Type B pancreatic cell (in vitro differentiated cells): Measurements from ENCODE around the gene SDR39U1. TPM values are rescaled to one million over a fixed set of nuclear protein-coding genes. Genes with fewer than 3 reads are reported as not detected.

Source experiments
- DNase-seq: peaks from one replicate; pipeline ENCODE4 v3.0.0; 2021; ENCODE audit warnings: mixed read lengths; ENCODE audit not compliant: unreplicated experiment; ENCODE audit errors: extremely low spot score
- H3K27ac Mint-ChIP-seq: 2 replicates; pipeline ENCODE4 v1.8.0; 2021; ENCODE audit warnings: mild to moderate bottlenecking, mixed read lengths
- H3K27me3 Mint-ChIP-seq: 2 replicates; pipeline ENCODE4 v1.8.0; 2021; ENCODE audit warnings: mixed read lengths
- H3K36me3 Mint-ChIP-seq: 2 replicates; pipeline ENCODE4 v1.8.0; 2021; ENCODE audit warnings: mixed read lengths
- H3K4me1 Mint-ChIP-seq: one replicate; pipeline ENCODE4 v1.8.0; 2021; ENCODE audit warnings: mixed read lengths; ENCODE audit not compliant: unreplicated experiment
- H3K4me3 Mint-ChIP-seq: 2 replicates; pipeline ENCODE4 v1.8.0; 2021; ENCODE audit warnings: mild to moderate bottlenecking, mixed read lengths
- H3K9me3 Mint-ChIP-seq: 2 replicates; pipeline ENCODE4 v1.8.0; 2021; ENCODE audit warnings: mixed read lengths
- total RNA-seq: library from RNA; stranded (reverse); gene quantifications from 2 replicates; pipeline ENCODE4 v1.2.1, GENCODE V29; 2021; ENCODE audit warnings: low replicate concordance
- TF ChIP-seq, protein P1 (sequence below): fragments of 200-600 bp; sonication (generic); conservative IDR thresholded peaks from 2 replicates; pipeline ENCODE4 v1.5.0; 2021; ENCODE audit warnings: antibody characterized with exemption, mild to moderate bottlenecking

SDR39U1 gene
- total RNA-seq, 1 donor from 2014 or later = 62.1 TPM

DNA sequence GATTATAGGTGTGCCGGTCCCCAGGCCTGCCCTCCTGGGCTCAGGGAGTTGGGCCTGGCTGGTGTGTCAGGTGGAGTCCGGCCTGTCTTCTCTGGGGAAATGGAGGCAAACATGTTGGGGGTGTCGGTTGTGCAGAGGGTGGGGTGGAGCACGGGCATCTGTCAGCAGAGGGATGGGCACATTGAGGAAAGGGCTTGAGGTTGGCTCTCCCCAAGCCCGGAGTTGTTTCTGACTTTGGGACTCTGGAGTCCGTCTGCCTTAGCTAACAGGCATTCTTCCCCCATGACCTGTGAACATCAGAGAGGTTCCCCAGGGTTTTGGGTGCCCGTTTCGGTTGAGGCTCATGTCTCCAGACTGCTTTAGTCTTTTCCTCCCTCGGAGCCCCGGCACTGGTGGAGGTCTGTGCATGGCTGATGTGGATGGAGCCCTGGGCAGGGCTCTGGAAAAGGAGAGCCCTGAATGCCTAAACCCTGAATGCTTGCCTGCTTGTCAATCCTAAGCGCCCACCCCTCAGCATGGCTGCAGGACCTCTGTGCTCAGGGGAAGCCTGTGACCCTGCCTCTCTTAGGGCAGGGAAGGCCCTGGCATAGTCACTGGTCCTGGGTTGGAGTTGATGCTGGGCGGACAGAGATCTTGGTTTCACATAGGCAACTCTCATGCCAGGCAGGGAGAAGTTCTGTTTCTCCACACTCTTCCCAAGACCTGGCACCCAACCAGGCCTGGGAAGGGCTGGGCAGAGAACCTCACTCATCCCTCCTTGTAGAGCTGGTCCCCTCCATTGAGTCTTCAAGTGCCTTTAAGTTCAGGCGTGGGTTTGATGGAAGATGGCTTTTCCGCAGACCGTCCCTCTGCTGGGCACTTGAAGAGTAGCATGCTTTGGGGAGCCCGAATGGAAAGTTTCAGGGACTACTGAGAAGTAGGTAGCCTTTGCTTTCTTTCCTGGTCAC is 30.9 kb downstream of the SDR39U1 start:
- H3K36me3 Mint-ChIP-seq = peaks cover 12% of the 10 kb centered on the region
- no peaks in the 10 kb centered on the region for H3K27me3 Mint-ChIP-seq
- H3K4me1 Mint-ChIP-seq = no peaks in the 10 kb centered on the region
- H3K27ac Mint-ChIP-seq = no peak overlapping the region
- TF ChIP-seq, protein P1, sequence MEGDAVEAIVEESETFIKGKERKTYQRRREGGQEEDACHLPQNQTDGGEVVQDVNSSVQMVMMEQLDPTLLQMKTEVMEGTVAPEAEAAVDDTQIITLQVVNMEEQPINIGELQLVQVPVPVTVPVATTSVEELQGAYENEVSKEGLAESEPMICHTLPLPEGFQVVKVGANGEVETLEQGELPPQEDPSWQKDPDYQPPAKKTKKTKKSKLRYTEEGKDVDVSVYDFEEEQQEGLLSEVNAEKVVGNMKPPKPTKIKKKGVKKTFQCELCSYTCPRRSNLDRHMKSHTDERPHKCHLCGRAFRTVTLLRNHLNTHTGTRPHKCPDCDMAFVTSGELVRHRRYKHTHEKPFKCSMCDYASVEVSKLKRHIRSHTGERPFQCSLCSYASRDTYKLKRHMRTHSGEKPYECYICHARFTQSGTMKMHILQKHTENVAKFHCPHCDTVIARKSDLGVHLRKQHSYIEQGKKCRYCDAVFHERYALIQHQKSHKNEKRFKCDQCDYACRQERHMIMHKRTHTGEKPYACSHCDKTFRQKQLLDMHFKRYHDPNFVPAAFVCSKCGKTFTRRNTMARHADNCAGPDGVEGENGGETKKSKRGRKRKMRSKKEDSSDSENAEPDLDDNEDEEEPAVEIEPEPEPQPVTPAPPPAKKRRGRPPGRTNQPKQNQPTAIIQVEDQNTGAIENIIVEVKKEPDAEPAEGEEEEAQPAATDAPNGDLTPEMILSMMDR = peak; percentile 81
- H3K9me3 Mint-ChIP-seq = no peaks in the 10 kb centered on the region
- DNase-seq = peak; percentile 67
- H3K4me3 Mint-ChIP-seq = no peak overlapping the region

DNA sequence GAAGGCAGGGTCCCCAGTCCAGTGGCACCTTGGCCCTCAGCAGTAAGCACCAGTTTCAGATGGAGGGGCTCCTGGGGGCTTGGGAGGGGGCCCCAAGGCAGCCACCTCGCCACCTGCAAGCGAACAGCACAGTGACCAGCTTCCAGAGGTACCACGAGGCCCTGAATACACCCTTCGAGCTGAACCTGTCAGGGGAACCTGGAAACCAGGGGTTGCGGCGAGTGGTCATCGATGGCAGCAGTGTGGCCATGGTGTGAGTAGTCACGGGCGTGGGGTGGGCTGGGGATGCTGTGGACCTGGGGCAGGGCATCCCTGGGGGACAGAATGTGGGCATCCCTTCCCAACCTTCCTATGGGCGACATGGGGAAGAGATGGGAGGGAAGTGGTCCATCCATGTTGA is 32.6 kb downstream of the SDR39U1 start:
- Mint-ChIP-seq H3K27ac (no peak overlapping the region), H3K36me3 (peaks cover 12% of the 10 kb centered on the region), H3K4me3 (no peak overlapping the region), H3K9me3 (no peaks in the 10 kb centered on the region), H3K4me1 (peaks cover 1% of the 10 kb centered on the region), H3K27me3 (no peaks in the 10 kb centered on the region)
- TF ChIP-seq, protein P1 = no peak
- no peak for DNase-seq

DNA sequence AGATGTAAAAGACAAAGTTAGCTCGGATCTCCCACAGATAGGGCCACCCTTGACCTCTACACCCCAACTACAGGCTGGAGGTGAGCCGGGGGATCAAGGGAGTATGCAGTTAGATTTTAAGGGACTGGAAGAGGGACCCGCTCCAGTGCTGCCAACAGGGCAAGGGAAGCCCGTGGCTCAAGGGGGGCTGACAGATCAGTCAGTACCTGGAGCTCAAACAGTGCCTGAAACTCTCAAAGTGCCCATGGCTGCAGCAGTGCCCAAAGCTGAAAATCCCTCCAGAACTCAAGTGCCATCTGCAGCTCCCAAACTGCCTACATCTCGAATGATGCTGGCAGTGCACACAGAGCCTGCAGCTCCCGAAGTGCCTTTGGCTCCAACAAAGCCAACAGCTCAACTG is 33.4 kb downstream of the SDR39U1 start:
- no peak for DNase-seq
- peaks cover 9% of the 10 kb centered on the region for H3K4me1 Mint-ChIP-seq
- H3K27ac Mint-ChIP-seq = no peak overlapping the region
- no peaks in the 10 kb centered on the region for H3K9me3 Mint-ChIP-seq
- no peaks in the 10 kb centered on the region for H3K27me3 Mint-ChIP-seq
- TF ChIP-seq, protein P1 = no peak
- H3K36me3 Mint-ChIP-seq = peaks cover 12% of the 10 kb centered on the region
- H3K4me3 Mint-ChIP-seq = no peak overlapping the region

DNA sequence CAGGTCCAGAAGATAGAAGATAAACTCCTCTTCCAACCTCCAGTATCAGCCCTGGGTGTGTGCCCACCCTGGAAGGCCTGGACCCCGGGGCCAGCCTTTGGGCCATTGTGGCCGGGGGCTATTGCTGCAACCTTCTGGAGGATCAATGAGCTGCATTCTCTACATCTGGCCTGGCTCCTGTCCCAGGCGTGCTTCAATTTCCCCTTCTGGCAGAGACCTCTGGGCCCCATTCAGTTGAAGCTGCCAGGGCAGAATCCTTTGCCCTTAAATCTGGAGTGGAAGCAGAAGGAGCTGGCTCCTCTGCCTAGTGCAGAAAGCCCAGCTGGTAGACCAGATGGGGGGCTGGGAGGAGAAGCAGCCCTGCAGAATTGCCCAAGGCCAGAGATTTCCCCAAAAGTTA is 33.8 kb downstream of the SDR39U1 start:
- H3K4me3 Mint-ChIP-seq = no peak overlapping the region
- no peak for DNase-seq
- no peaks in the 10 kb centered on the region for H3K27me3 Mint-ChIP-seq
- peaks cover 13% of the 10 kb centered on the region for H3K4me1 Mint-ChIP-seq
- TF ChIP-seq, protein P1 = no peak
- peaks cover 12% of the 10 kb centered on the region for H3K36me3 Mint-ChIP-seq
- H3K27ac Mint-ChIP-seq = no peak overlapping the region
- H3K9me3 Mint-ChIP-seq = no peaks in the 10 kb centered on the region

DNA sequence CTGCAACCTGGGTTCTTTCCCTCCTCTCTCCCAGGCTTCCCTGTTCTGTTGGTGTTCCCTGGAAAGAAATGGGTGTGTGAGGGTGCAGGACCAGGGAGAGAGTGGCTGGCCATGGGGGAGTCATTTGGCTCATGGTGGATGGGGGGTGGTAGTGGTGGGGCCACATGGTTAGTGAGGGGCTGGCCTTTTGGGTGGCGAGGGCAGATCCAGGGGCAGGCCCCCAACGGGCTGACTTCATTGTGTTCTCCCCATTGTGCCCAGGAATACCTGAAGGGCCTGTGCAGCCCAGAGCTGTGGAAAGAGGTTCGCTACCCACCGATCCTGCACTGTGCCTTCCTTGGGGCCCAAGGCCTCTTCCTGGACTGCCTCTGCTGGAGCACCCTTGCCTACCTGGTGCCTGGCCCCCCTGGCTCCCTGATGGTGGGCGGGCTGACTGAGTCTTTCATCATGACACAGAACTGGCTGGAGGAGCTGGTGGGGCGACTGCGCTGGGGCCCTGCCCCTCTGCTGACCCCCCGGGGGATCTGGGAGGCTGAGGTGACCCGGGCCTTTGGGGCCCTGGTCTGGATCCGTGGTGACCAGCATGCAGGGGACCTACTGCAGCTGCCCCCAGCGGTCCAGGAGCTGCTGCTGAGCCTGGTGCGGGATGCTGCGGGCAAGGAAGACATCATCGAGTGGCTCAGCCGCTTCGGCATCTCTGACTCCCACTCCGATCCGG is 34.8 kb downstream of the SDR39U1 start:
- no peak for DNase-seq
- H3K4me3 Mint-ChIP-seq = no peak overlapping the region
- peaks cover 23% of the 10 kb centered on the region for H3K4me1 Mint-ChIP-seq
- H3K9me3 Mint-ChIP-seq = no peaks in the 10 kb centered on the region
- H3K36me3 Mint-ChIP-seq = peaks cover 14% of the 10 kb centered on the region
- no peaks in the 10 kb centered on the region for H3K27me3 Mint-ChIP-seq
- TF ChIP-seq, protein P1 = no peak
- H3K27ac Mint-ChIP-seq = no peak overlapping the region
